ENCODE data around the gene SEPTIN8.
"Not testable (repeated sequence)": the region's sequence is repeated elsewhere in the genome, so short reads cannot be mapped to it uniquely, and the experiment has no call there.

Gene SEPTIN8

DNA sequence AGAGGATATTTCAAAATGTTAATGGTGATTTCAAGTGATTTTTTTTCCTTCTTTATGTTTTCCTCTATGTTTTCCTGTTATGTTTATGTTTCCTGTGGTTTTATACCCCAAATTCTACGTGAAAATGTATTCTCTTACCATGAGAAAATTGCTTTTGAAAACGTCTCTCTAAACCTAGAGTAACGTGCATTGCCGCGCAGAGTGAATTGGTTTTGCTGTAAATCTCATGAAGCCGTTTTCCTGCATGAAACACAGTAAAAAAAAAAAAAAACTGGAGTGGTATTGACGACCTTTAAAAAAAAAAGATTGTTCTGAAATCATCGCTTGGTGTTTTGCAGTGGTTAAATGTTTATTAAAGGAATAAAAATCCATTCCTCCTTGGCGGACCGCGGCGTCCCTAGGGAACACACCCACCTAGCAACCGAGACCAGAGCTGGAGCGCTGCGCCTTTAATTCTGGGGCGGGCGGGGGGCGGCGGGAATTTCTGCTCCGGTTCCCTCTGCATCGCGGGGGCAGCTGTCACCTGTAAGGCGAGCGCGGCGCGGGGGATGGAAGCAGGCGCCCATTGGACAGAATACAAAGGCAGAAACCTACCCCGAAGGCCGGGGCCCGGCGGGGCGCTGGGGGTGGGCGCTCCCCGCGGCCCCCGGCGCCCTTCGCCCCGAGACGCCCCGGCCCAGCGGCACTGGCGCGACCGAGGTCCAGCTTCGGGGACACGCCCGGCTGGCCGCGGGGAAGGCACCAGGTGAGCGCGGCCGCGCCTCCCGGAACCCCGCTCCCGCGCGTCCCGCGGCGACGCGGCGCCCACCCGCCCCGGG, 36.0 kb upstream of the SEPTIN8 start, which contains the start of gene SOWAHA:
Gene SOWAHA, plus strand, starts transcription at position 522 of the 818 bp plus-strand sequence. CDS start 320 bp downstream, outside the sequence.
- no peak for DNase-seq (ENCODE audit: low read depth in 2 of 3, low spot score in 1 of 3)

DNA sequence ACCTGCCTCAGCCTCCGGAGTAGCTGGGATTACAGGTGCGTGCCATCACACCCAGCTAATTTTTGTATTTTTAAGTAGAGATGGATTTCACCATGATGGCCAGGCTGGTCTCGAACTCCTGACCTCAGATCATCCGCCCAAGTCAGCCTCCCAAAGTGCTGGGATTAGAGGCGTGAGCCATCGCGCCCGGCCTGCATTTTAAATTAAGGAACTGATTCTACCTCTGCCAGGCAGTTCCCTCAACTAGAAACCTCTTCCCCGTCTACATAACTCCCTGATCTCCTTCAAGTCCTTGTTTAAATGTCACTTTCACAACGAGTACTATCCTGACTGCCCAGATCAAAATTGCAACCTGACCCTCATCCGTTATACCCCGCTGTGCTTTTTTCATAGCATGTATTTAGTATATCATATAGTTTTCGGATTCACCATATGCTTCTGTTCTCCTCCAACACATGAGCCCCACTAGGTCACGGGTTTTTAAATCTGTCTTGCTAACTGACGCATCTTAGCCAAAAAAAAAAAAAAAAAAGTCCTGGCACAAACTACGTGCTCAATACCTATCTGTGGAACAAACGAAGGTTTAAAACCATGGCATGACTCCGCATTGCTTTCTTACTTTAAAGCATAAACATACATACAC, 35.2 kb upstream of the SEPTIN8 start:
- no peak for DNase-seq (ENCODE audit: low read depth in 2 of 3, low spot score in 1 of 3)

DNA sequence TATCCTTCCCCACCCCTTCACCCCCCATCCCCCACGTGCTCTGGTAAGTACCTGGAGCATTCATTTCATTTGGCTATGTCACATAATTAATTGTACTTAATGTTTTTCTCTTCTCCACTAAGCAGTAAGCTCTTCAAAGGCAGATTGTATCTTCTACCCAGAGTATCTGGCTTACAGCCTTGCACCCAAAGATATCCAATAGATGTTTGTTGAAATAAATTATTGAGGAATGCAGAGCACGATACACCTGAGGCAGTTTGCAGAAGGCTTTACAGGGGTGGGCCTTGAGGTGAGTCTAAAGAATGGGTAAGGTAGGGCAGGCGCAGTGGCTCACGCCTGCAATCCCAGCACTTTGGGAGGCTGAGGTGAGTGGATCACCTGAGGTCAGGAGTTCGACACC, 33.6 kb upstream of the SEPTIN8 start:
- DNase-seq (ENCODE audit: low read depth in 2 of 3, low spot score in 1 of 3): no peak

DNA sequence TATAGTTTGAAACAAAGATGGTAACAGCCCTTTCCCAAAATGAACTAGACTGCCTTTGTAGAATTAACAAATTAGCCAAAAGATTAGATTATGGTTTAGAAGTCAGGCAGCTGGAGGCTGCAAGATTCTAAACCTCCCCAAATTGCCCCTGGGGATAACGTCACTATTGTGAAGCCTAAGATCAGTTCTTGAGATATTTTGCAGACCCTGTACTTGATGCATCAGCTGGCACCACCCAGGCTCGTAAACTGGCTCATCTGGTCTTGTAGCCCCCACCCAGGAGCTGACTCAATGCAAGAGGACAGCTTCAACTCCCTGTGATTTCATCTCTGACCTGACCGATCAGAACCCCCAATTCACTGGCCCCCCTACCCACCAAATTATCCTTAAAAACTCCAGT, 31.8 kb upstream of the SEPTIN8 start:
- no peak for DNase-seq (ENCODE audit: low read depth in 2 of 3, low spot score in 1 of 3)

DNA sequence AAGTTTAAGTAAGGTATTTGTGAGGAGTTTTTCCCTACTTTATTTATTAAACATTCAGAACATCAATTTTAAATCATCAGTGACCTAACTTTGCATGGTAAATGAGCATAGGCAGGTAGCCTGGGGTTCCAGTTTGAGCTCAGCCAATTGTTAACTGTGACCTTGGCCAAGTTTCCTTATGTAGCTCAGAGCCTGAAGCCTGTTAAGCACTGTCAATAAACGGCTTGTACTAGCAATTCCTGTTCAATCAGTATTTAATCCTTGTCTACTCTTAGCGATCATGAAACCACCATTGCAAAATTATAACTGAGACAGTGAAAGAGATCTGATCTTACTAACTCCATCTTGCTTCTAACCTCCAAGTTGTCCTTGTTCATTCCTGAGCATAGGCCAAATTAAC, 31.4 kb upstream of the SEPTIN8 start:
- no peak for DNase-seq (ENCODE audit: low read depth in 2 of 3, low spot score in 1 of 3)

DNA sequence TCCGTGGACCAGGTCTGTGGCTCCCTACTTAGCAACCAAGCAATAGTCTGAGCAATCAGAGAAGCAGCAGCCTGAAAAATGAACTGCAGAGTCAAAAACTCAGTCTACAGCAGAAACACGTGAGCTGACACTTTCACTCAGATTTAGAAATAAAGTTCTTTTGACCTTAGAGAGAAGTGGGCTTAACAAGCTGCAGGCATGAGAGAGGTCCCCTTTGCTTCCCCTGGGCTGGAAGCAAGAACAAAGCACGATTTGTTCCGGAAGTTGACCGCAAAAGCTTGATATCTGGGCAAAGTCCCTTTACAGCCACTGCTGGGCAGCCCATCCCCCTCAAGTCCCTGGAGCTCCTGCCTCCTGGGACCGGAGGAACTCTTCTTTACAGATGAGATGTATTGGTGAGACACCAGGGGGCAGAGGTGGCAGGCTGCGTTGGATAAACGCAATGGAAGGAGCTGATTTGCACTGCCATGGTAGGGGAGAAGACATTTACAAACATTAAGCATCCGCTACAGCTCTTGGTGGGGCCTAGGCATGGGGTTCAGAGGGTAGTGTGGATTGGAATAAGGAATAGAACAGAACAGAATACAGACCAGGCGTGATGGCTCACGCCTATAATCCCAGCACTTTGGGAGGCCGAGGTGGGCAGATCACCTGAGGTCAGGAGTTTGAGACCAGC, 30.3 kb upstream of the SEPTIN8 start:
- DNase-seq (ENCODE audit: low read depth in 2 of 3, low spot score in 1 of 3): no peak

DNA sequence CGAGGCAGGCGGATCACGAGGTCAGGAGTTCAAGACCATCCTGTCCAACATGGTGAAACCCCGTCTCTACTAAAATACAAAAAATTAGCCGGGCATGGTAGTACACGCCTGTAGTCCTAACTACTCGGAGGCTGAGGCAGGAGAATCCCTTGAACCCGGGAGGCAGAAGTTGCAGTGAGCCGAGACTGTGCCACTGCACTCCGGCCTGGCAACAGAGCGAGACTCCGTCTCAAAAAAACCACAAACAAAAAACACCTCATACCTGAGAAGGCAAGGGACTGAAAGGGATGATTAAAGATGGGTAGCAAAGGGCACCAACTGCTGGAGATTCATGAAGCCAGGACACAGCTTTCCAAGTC, 29.7 kb upstream of the SEPTIN8 start:
- not testable (repeated sequence) for DNase-seq (ENCODE audit: low read depth in 2 of 3, low spot score in 1 of 3)

DNA sequence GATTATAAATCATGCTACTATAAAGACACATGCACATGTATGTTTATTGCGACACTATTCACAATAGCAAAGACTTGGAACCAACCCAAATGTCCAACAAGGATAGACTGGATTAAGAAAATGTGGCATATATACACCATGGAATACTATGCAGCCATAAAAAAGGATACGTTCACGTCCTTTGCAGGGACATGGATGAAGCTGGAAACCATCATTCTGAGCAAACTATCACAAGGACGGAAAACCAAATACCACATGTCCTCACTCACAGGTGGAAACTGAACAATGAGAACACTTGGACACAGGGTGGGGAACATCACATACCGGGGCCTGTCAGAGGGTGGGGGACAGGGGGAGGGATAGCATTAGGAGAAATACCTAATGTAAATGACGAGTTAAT, 28.8 kb upstream of the SEPTIN8 start:
- DNase-seq (ENCODE audit: low read depth in 2 of 3, low spot score in 1 of 3): not testable (repeated sequence)

DNA sequence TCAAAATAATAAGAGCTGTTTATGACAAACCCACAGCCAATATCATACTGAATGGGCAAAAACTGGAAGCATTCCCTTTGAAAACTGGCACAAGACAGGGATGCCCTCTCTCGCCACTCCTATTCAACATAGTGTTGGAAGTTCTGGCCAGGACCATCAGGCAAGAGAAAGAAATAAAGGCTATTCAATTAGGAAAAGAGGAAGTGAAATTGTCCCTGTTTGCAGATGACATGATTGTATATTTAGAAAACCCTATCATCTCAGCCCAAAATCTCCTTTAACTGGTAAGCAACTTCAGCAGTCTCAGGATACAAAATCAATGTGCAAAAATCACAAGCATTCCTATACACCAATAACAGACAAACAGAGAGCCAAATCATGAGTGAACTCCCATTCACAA, 27.2 kb upstream of the SEPTIN8 start:
- not testable (repeated sequence) for DNase-seq (ENCODE audit: low read depth in 2 of 3, low spot score in 1 of 3)

DNA sequence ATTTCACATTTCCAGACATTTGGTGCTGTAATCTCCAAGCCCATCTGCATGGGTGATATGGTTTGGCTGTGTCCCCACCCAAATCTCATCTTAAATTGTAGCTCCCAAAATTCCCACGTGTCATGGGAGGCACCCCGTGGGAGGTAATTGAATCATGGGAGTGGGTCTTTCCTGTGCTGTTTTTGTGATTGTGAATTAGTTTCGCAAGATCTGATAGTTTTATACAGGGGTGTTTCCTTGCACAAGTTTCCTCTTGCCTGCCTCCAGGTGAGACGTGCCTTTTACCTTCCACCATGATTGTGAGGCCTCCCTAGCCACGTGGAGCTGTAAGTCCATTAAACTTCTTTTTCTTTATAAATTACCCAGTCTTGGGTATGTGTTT, 25.6 kb upstream of the SEPTIN8 start:
- DNase-seq (ENCODE audit: low read depth in 2 of 3, low spot score in 1 of 3): not testable (repeated sequence)

DNA sequence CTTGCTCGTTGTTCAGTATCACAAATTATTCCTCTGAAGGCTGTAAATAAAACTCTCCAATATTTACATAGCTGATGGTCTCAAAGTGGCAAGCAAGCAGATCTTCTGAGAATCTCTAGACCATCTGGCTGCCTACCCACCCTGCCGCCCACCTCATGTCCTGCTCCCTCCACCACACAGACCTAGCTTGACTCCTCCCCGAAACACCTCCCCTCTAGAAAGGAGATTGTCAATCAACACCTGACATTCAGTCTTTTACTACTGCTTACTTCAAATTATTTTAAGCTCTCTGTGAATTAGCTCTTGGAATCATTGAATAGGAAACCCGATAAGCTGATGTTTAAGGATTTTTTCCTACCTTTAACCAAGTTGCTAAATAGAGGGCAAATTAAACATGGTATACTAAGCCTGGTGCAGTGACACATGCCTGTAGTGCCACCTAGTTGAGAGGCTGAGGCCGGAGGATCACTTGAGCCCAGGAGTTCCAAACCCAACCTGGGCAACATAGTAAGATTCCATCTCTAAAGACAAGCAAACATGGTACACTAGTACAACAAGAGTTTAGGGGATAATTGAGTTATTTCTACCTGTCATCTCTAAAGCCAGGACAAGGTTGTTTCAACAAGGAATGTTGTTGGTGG, 25.1 kb upstream of the SEPTIN8 start:
- DNase-seq (ENCODE audit: low read depth in 2 of 3, low spot score in 1 of 3): no peak

DNA sequence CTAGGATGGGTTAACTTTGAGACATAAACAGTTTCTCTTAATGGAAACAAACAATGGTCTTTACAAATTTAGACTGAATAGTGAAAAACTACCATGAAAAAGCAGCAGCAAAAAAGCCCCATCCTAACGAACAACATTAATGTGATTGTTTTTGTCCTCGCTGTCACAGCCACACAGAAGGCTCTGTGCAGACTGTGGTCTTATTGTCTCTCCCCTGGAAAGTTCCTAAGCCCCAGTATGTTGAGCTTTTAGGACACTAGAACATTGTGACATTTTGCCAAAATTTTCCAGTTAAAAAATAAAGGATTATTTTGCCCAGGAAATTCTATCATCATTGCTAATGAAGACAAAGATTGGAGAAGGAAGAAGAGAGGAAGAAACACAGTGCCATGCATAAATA, 23.5 kb upstream of the SEPTIN8 start:
- no peak for DNase-seq (ENCODE audit: low read depth in 2 of 3, low spot score in 1 of 3)

DNA sequence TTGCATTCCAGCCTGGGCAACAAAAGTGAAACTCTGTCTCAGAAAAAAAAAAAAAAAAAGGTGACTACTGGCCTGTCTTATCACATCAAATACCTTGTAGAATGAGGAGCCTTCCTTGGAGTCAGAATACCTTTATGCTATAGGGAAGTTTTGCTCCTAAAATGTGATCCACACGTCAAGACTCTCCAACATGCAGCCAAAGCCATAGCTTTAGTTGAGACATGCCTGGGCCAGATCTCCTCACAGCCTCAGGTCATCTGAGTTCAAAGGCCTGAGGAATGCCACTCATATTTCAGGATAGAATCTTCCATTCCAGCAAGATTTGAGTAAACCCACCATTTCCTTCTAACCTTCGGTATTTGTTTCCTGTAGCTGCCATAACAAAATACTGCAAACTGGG, 22.4 kb upstream of the SEPTIN8 start:
- no peak for DNase-seq (ENCODE audit: low read depth in 2 of 3, low spot score in 1 of 3)

DNA sequence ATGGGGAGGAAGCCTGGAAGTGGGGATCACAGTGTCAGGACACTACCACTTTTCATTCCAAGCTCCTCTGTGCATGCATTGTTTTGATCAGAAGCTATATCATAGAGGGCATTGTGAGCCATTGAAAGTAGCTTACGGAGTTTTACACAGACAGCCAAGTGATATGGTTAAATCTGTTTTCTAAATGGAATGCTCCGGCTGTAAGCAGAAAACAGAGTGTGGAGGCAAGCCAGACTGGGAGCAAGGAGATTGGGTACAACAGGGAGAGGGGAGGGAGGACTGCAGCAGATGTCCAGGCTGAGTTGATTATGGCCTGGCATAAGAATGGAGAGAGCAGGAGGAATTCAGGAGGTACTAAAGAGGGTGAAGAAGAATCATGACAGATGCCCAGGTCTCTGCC, 20.6 kb upstream of the SEPTIN8 start:
- no peak for DNase-seq (ENCODE audit: low read depth in 2 of 3, low spot score in 1 of 3)

DNA sequence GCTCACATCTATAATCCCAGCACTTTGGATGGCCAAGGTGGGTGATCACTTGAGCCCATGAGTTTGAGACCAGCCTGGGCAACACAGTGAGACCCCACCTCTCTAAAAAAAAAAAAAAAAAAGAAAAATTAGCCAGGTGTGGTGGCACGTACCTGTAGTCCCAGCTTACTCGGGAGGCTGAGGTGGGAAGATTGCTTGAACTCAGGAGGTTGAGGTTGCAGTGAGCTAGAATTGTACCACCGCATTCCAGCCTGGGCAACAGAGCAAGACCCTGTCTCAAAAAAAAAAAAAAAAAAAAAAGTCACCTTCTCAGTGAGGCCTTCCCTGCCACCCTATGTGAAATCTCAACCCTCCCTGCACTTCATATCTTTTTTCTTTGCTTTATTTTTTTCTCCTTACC, 14.0 kb upstream of the SEPTIN8 start:
- no peak for DNase-seq (ENCODE audit: low read depth in 2 of 3, low spot score in 1 of 3)

DNA sequence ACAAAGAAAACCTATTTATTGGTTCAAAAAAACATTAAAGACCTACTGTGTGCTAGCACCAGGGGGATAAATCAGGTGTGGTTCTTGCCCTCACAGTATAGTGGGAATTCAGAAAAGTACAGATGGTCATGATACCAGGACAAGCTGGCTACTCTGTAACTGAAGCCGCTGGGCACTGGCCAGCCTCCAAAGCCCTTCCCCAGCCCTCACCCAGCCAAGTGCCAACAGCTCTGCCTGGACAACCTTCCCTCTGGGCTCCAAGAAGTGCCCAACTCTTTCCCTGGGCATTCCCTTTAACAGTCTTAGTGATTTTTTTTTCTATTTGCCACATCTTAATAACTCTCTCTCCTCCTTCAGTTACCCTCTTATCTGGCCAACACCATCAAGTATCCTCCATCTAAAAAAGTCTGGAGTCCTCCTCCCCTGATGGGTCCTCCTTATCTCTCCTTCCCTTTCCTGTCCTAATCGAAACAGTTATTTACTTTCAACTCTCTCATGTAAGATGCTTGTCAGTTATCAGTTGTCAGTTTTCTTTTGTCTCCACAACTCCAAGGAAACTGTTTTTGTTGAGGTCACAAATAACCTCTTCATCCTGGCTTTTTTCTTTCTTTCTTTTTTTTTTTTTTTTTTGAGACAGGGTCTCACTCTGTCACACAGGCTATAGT, 13.3 kb upstream of the SEPTIN8 start:
- no peak for DNase-seq (ENCODE audit: low read depth in 2 of 3, low spot score in 1 of 3)

DNA sequence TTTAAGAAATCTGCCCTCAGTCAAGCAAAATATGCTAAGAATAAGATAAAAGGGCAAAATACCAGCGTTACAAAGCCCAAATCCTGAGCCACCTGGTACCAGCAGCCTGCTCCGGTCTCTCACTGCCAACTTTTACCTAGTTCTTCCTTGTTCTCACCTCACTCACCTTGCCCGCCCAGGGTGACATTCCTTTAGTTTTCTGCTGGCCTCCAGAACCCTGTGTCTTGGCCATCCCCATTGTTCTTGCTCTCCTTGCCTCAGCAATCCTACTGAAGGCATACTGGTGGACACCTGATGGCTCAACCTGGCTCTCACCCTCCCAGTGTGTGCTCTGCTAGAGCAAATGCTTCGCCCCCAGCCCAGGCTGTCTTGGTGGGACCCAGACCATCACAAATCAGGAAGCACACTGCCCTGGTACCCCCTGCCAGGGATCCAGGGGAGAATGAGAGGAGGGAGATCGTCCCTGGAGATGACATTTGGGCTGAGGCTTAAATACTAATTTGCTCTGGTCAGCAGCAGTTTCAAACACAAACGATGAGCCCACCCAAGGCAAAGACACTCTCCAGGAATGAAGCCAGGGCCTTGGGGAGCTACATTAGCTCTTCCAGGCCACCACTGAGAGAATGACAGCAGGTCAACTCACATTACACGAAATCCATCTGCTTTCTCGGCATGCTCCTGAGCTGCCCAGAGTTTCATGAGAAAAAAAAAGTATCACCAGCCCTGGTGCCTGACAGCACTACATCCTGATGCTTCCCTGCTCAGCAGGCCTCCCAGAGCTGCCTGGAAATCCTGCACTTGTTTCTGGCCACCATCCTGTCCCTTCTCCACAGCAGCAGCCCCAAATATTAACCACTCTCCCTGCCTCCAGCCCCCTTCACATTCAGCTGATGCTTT, 12.2 kb upstream of the SEPTIN8 start:
- no peak for DNase-seq (ENCODE audit: low read depth in 2 of 3, low spot score in 1 of 3)

DNA sequence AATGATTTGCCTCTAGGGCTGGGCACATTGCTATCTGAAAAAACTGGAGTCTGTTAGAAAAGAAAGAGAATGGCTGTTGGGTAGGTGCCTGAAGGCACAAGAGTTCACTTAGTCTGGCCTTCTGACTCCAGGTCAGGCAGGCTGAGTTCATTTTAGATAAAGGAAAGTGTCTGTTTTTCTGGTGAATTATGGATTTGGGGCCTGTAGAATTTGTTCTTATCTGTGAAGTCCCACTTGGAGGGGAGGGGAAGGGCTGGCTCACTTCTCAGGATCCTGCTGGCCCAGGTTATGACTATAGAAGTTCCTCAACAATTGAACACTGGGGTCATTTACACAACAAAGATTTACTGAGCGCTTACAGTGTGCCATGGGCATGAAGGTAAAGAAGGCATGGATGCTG, 11.5 kb upstream of the SEPTIN8 start:
- no peak for DNase-seq (ENCODE audit: low read depth in 2 of 3, low spot score in 1 of 3)

DNA sequence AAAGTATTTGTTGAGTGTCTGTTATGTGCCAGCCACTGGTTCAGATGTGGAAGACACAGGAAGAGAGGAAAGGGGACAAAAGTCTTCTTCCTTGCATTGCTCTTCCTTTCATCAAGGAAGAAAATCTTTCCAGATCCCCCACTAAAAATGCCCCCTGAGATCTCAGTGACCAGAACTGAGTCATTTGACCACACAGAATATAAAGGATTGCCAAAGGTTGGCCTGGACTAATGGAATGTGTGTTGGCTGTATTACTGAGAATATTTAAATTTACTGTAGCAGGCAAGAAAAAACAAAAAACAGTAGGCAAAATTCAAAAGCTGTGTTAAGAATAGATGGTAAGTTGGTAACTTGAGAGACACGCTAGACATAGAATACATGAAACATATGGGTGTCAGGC, 10.0 kb upstream of the SEPTIN8 start:
- DNase-seq (ENCODE audit: low read depth in 2 of 3, low spot score in 1 of 3): no peak

DNA sequence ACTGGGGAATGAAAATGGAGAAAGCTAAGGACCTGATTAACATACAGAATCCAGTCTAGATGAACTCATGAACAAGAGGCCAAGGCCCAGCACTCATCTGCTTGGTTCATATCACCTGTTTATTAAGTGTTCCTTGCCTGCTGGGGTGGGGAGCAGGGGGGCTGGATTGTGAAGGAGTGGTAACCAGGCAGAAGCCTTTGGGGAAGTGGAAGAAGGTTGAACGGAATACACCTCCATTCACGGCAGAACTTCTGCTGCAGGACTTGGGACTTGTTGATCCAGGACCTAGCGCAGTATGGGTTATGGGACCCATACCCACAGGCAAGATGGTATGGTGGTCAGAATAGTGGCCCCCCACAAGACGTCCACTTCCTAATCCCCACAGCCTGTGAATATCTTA, 8.8 kb upstream of the SEPTIN8 start:
- DNase-seq (ENCODE audit: low read depth in 2 of 3, low spot score in 1 of 3): no peak
